ENCODE data around the gene TRIM42.

Gene TRIM42

GRCh38 chr3:140677764-140678163 is at the start of gene TRIM42:
Gene TRIM42, plus strand, starts transcription at chr3:140678064. Its CDS starts 166 bp downstream, at chr3:140678230.
- no peak for DNase-seq

- no peak for DNase-seq
Observed at GRCh38 chr3:140628606-140629005, 49.3 kb upstream of the TRIM42 start.

- DNase-seq: no peak
Observed at GRCh38 chr3:140629357-140630137, 48.3 kb upstream of the TRIM42 start.

GRCh38 chr3:140630366-140630765 is 47.5 kb upstream of the TRIM42 start:
- DNase-seq: no peak

GRCh38 chr3:140630866-140631265 is 47.0 kb upstream of the TRIM42 start:
- no peak for DNase-seq

- DNase-seq: no peak
Observed at GRCh38 chr3:140635276-140635675, 42.6 kb upstream of the TRIM42 start.

- DNase-seq: no peak
Observed at GRCh38 chr3:140636406-140637138, 41.3 kb upstream of the TRIM42 start.

GRCh38 chr3:140651287-140651686 is 26.6 kb upstream of the TRIM42 start:
- DNase-seq: no peak

GRCh38 chr3:140655678-140656077 is 22.2 kb upstream of the TRIM42 start:
- DNase-seq: no peak

GRCh38 chr3:140664111-140664510 is 13.8 kb upstream of the TRIM42 start:
- no peak for DNase-seq

GRCh38 chr3:140682586-140682985 is 4.7 kb downstream of the TRIM42 start:
- no peak for DNase-seq

- no peak for DNase-seq
Observed at GRCh38 chr3:140686128-140686527, 8.3 kb downstream of the TRIM42 start.

- DNase-seq: no peak
Observed at GRCh38 chr3:140686948-140687347, 9.1 kb downstream of the TRIM42 start.

- no peak for DNase-seq
Observed at GRCh38 chr3:140695361-140696061, 17.6 kb downstream of the TRIM42 start.

GRCh38 chr3:140699516-140700231 is 21.8 kb downstream of the TRIM42 start:
- DNase-seq: no peak

GRCh38 chr3:140702281-140702680 is 24.4 kb downstream of the TRIM42 start:
- DNase-seq: no peak

- DNase-seq: no peak
Observed at GRCh38 chr3:140703496-140703895, 25.6 kb downstream of the TRIM42 start.

GRCh38 chr3:140704733-140705132 is 26.9 kb downstream of the TRIM42 start:
- DNase-seq: no peak

- DNase-seq: no peak
Observed at GRCh38 chr3:140705954-140706353, 28.1 kb downstream of the TRIM42 start.

GRCh38 chr3:140706360-140706759 is 28.5 kb downstream of the TRIM42 start:
- DNase-seq: no peak

- no peak for DNase-seq
Observed at GRCh38 chr3:140708815-140709214, 31.0 kb downstream of the TRIM42 start.

- DNase-seq: no peak
Observed at GRCh38 chr3:140709751-140710150, 31.9 kb downstream of the TRIM42 start.
